PC-9 (cell line): ENCODE measurements around the gene ACSL1. TPM values are rescaled to one million over a fixed set of nuclear protein-coding genes. Genes with fewer than 3 reads are reported as not detected.

Experiments used
- Bru-seq: library from RNA; stranded (reverse); fragments of 400-500 nt; gene quantifications from one replicate; lab custom pipeline; 2021; lab: Mats Ljungman, UMichigan
- BruChase-seq, 2 experiments: library from RNA; stranded (reverse); fragments of 400-500 nt; gene quantifications; one replicate each; lab custom pipeline; 2021; lab: Mats Ljungman, UMichigan
- BruUV-seq: library from RNA; stranded (reverse); fragments of 400-500 nt; replicated peaks from 2 replicates; lab custom pipeline; 2021; lab: Mats Ljungman, UMichigan
- CTCF ChIA-PET: fragments of 300-600 bp; sonication (Branson Sonifier 250); formaldehyde crosslinking; loops from one replicate; lab custom pipeline; 2022; ENCODE audit warnings: antibody characterized with exemption; lab: Charles Lee
- POLR2A ChIA-PET: fragments of 300-600 bp; sonication (Branson Sonifier 250); formaldehyde crosslinking; loops from one replicate; lab custom pipeline; 2022; ENCODE audit warnings: antibody characterized with exemption; ENCODE audit not compliant: unreplicated experiment; lab: Charles Lee
- DNase-seq, 2 experiments: peaks; one replicate each; pipeline versions ENCODE4 v3.0.0 to v3.0.0-alpha.2; 2015 to 2022; ENCODE audit warnings: mixed read lengths in 1 of 2
- H2AFZ ChIP-seq: fragments of 200-600 bp; sonication (generic); 2 replicates; pipeline ENCODE4 v1.8.1; 2017; ENCODE audit warnings: antibody characterized with exemption
- H3F3A ChIP-seq: fragments of 200-600 bp; sonication (generic); 2 replicates; pipeline ENCODE4 v1.8.1; 2017; ENCODE audit warnings: antibody characterized with exemption, mild to moderate bottlenecking, low read depth; ENCODE audit not compliant: insufficient read depth
- H3K27ac ChIP-seq: fragments of 200-600 bp; sonication (generic); 2 replicates; pipeline ENCODE4 v1.6.1; 2016; ENCODE audit warnings: mixed run types
- H3K27me3 ChIP-seq: fragments of 200-600 bp; sonication (generic); 2 replicates; pipeline ENCODE4 v1.6.1; 2016; ENCODE audit warnings: low read depth, mixed run types; ENCODE audit not compliant: insufficient read depth
- H3K36me3 ChIP-seq: fragments of 200-600 bp; sonication (generic); 2 replicates; pipeline ENCODE4 v1.6.1; 2016; ENCODE audit warnings: low read depth, mixed run types
- H3K4me1 ChIP-seq: fragments of 200-600 bp; sonication (generic); replicated peaks from 2 replicates; pipeline ENCODE4 v1.6.1; 2016; ENCODE audit warnings: mixed run types; ENCODE audit not compliant: insufficient read depth
- H3K4me2 ChIP-seq: fragments of 200-600 bp; sonication (generic); 2 replicates; pipeline ENCODE4 v1.6.1; 2017; ENCODE audit warnings: mixed run types
- H3K4me3 ChIP-seq: fragments of 200-600 bp; sonication (generic); 2 replicates; pipeline ENCODE4 v1.6.1; 2016; ENCODE audit warnings: mixed run types
- H3K79me2 ChIP-seq: fragments of 200-600 bp; sonication (generic); 2 replicates; pipeline ENCODE4 v1.6.1; 2017; ENCODE audit warnings: low read depth, mixed run types
- H3K9me2 ChIP-seq: fragments of 200-600 bp; sonication (generic); 2 replicates; pipeline ENCODE4 v1.8.1; 2017; ENCODE audit warnings: mild to moderate bottlenecking; ENCODE audit not compliant: insufficient read depth
- H3K9me3 ChIP-seq: fragments of 200-600 bp; sonication (generic); 2 replicates; pipeline ENCODE4 v1.8.1; 2016; ENCODE audit warnings: low read depth; ENCODE audit not compliant: insufficient read depth
- H4K20me1 ChIP-seq: fragments of 200-600 bp; sonication (generic); 2 replicates; pipeline ENCODE4 v1.8.1; 2017; ENCODE audit not compliant: insufficient read depth
- EZH2 ChIP-seq: fragments of 200-600 bp; sonication (generic); IDR thresholded peaks from 2 replicates; pipeline ENCODE4 v1.8.0; 2017; ENCODE audit warnings: antibody characterized with exemption, low read depth
- intact Hi-C: fragments of 100-400 bp; cut with micrococcal nuclease; formaldehyde crosslinking; loops from one replicate; pipeline ENCODE4 v1.10.0; 2022; ENCODE audit not compliant: unreplicated experiment
- long read RNA-seq: library from polyadenylated mRNA; stranded (forward); transcript quantifications from one replicate; pipeline ENCODE4 v2.0.0, GENCODE V29; 2022
- total RNA-seq: library from RNA; stranded (reverse); gene quantifications from 2 replicates; pipeline ENCODE4 v1.2.3, GENCODE V29; 2021
- TF ChIP-seq, protein P1 (sequence below): fragments of 200-600 bp; sonication (generic); conservative IDR thresholded peaks from 2 replicates; pipeline ENCODE4 v1.6.1; 2017; ENCODE audit warnings: mixed run types, antibody characterized with exemption, mild to moderate bottlenecking, moderate library complexity

The ACSL1 gene
- total RNA-seq (50.1 and 96.6 TPM in 2 replicates), Bru-seq, nascent RNA (percentile 73 among the genes with signal in this experiment), BruChase-seq, experiment 1, labeled RNA remaining after a 2-hour chase (percentile 69 among the genes with signal in this experiment), BruChase-seq, experiment 2, labeled RNA remaining after a 6-hour chase (percentile 80 among the genes with signal in this experiment)
- long read RNA-seq, transcript ACSL1-210 (21 exons, 2,469 nt): minor isoform, 7 of 133 reads
- long read RNA-seq, transcript ACSL1-202 (20 exons, 3,636 nt): minor isoform, 7 of 133 reads
- long read RNA-seq, transcript ACSL1-201 (21 exons, 3,832 nt): major isoform, 37 of 133 reads
- long read RNA-seq, partial matches to known transcripts: 10 of 133 reads
- long read RNA-seq, other reads (novel, unspliced or antisense): 68 of 133 reads

DNA sequence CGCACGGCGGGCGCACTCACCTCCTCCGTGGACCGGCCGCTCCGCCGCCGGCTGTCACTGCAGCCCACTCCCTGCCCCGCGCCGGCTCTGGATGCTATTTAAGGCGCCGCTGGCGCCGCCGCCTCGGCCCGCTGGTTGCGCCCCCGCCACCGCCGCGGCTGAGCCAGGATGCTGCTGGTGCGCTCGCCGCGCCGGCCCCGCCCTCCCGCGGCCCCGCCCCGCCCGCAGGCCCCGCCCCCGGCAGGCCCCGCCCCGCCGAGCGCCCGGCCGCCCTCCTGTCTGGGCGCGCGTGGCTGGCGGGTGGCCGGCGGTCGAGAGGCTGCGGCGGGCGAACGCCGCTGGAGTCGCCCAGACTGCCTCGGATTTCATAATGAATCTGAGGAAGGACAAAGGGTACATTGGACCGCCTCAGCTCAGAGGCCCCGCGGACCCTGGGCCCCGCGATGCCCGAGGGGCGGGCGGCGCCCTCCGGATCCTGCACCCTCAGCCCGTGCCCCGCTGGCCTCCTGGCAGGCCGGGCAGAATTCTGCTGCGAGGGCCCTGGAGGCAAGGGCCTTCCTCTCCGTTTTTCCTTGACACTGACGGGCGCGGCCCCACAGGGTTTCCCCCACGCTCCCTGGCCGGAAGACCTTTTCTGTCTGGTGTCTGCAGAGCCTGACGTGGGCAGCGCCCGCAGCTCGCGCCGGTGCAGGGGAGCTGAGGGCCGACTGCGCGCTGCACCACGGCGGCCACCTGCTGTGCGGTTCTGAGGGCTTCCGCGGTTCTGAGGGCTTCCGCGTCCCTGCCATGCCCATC lies at the start of gene ACSL1:
TSS of gene ACSL1 (minus strand) at position 73 of the 795 bp plus-strand sequence. CDS start 22,454 bp downstream, outside the sequence.
- BruUV-seq: TSS peak; percentile 26
- no peaks in the 10 kb centered on the region for H4K20me1 ChIP-seq
- no peaks in the 10 kb centered on the region for H3K9me2 ChIP-seq
- no peaks in the 10 kb centered on the region for H3K9me3 ChIP-seq
- peak within 1 kb of the TSS; percentile 86 for H3K4me2 ChIP-seq
- POLR2A ChIA-PET: interaction anchor here (0.7 kb wide), 1 partner anchor 19 kb away, joined by 5 read pairs; no protein-coding TSS in a partner anchor
- H3K79me2 ChIP-seq: peaks cover 40% of the 10 kb centered on the region
- no peaks in the 10 kb centered on the region for H3K36me3 ChIP-seq
- peak within 1 kb of the TSS; percentile 79 for H2AFZ ChIP-seq
- peak in 1 of 2 experiments; percentile 70 for DNase-seq
- CTCF ChIA-PET: no interaction called here
- intact Hi-C loops: loop anchor here (10.0 kb wide), 2 partner anchors 69 to 159 kb away; no protein-coding TSS in a partner anchor
- H3F3A ChIP-seq: no peaks in the 10 kb centered on the region
- H3K4me3 ChIP-seq: peak within 1 kb of the TSS; percentile 66
- TF ChIP-seq EZH2: no peak
- TF ChIP-seq, protein P1, sequence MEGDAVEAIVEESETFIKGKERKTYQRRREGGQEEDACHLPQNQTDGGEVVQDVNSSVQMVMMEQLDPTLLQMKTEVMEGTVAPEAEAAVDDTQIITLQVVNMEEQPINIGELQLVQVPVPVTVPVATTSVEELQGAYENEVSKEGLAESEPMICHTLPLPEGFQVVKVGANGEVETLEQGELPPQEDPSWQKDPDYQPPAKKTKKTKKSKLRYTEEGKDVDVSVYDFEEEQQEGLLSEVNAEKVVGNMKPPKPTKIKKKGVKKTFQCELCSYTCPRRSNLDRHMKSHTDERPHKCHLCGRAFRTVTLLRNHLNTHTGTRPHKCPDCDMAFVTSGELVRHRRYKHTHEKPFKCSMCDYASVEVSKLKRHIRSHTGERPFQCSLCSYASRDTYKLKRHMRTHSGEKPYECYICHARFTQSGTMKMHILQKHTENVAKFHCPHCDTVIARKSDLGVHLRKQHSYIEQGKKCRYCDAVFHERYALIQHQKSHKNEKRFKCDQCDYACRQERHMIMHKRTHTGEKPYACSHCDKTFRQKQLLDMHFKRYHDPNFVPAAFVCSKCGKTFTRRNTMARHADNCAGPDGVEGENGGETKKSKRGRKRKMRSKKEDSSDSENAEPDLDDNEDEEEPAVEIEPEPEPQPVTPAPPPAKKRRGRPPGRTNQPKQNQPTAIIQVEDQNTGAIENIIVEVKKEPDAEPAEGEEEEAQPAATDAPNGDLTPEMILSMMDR: no peak
- H3K27ac ChIP-seq: no peak within 1 kb of the TSS
- H3K4me1 ChIP-seq: peaks cover 24% of the 10 kb centered on the region; the same call in 1 of the 2 replicates
- H3K27me3 ChIP-seq: no peaks in the 10 kb centered on the region

- no peak overlapping the region for H2AFZ ChIP-seq
- POLR2A ChIA-PET: no interaction called here
Measured at GRCh38 chr4:184873054-184873453, 47.3 kb upstream of the ACSL1 start.

DNA sequence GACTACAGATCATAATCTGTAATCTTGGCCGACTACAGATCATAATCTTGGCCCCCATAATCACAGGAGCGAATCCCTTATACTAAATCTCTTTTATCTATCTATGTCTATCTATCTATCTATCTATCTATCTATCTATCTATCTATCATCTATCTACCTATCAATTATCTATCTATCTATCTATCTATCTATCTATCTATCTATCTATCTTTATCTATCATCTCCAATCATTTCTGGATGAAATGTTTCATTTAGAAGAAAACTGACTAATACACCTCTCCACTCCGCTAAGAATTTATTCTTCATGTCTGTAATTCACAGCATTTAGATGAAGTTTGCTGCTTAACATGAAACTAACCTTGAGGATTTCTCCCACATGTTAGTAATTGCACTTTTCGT lies 45.0 kb upstream of the ACSL1 start:
- Histone ChIP-seq H3K4me3 (no peak overlapping the region), H3K79me2 (no peaks in the 10 kb centered on the region), H3K4me1 (no peaks in the 10 kb centered on the region), H3K4me2 (no peak overlapping the region), H3K9me2 (no peaks in the 10 kb centered on the region), H3F3A (no peaks in the 10 kb centered on the region), H3K27me3 (no peaks in the 10 kb centered on the region), H2AFZ (no peak overlapping the region), H3K36me3 (no peaks in the 10 kb centered on the region), H3K27ac (no peak overlapping the region), H3K9me3 (no peaks in the 10 kb centered on the region), H4K20me1 (no peaks in the 10 kb centered on the region)
- no peak for DNase-seq
- TF ChIP-seq, protein P1: no peak
- TF ChIP-seq EZH2: no peak
- no TSS peak for BruUV-seq
- POLR2A ChIA-PET: no interaction called here
- intact Hi-C loops: no loop called here
- CTCF ChIA-PET: no interaction called here

More at GRCh38 chr4:184873054-184873453, 47.3 kb upstream of the ACSL1 start:
- no peaks in the 10 kb centered on the region for H3K27me3 ChIP-seq
- no peaks in the 10 kb centered on the region for H4K20me1 ChIP-seq
- H3K9me2 ChIP-seq: no peaks in the 10 kb centered on the region
- no peaks in the 10 kb centered on the region for H3K36me3 ChIP-seq
- no peak for DNase-seq
- TF ChIP-seq EZH2: no peak
- TF ChIP-seq, protein P1: no peak
- no TSS peak for BruUV-seq
- H3K4me3 ChIP-seq: no peak overlapping the region
- no peaks in the 10 kb centered on the region for H3K9me3 ChIP-seq
- H3K4me2 ChIP-seq: no peak overlapping the region
- H3F3A ChIP-seq: no peaks in the 10 kb centered on the region
- CTCF ChIA-PET: no interaction called here
- no peak overlapping the region for H3K27ac ChIP-seq
- H3K4me1 ChIP-seq: no peaks in the 10 kb centered on the region
- H3K79me2 ChIP-seq: no peaks in the 10 kb centered on the region
- intact Hi-C loops: no loop called here
